ENCODE results near the gene CYBA.

The CYBA gene

DNA sequence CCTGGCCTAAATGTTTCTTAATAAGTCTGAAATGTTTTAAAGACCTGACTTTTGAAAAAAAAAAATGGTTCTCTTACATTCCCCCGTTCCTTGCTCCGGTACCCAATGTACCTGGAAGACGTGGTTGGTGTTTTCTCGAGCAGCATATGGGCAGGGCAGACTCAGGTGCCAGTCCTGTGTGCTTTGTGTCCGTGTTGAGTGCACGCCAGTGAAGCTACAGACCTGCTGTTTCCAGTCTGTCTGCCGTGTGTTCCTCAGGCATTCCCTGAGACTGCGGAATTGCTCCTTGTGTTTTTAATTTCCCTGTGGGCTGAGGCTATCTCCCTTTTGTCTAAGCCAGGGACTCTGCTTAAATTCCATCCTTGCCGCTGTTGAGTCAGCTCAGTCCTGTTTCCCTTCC, 24.2 kb downstream of the CYBA start:
- no peak overlapping the region for H3K4me3 ChIP-seq (ENCODE audit: low read depth, low read length)
- TF ChIP-seq, protein P1, sequence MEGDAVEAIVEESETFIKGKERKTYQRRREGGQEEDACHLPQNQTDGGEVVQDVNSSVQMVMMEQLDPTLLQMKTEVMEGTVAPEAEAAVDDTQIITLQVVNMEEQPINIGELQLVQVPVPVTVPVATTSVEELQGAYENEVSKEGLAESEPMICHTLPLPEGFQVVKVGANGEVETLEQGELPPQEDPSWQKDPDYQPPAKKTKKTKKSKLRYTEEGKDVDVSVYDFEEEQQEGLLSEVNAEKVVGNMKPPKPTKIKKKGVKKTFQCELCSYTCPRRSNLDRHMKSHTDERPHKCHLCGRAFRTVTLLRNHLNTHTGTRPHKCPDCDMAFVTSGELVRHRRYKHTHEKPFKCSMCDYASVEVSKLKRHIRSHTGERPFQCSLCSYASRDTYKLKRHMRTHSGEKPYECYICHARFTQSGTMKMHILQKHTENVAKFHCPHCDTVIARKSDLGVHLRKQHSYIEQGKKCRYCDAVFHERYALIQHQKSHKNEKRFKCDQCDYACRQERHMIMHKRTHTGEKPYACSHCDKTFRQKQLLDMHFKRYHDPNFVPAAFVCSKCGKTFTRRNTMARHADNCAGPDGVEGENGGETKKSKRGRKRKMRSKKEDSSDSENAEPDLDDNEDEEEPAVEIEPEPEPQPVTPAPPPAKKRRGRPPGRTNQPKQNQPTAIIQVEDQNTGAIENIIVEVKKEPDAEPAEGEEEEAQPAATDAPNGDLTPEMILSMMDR (IDR thresholded peaks at IDR 0.05; ENCODE audit: low read depth, low read length): no peak
- no peak for DNase-seq (ENCODE audit: low read depth, low spot score)
- in situ Hi-C loops (cut with HindIII; ENCODE audit: low sequenced_read_pairs): no loop called here

DNA sequence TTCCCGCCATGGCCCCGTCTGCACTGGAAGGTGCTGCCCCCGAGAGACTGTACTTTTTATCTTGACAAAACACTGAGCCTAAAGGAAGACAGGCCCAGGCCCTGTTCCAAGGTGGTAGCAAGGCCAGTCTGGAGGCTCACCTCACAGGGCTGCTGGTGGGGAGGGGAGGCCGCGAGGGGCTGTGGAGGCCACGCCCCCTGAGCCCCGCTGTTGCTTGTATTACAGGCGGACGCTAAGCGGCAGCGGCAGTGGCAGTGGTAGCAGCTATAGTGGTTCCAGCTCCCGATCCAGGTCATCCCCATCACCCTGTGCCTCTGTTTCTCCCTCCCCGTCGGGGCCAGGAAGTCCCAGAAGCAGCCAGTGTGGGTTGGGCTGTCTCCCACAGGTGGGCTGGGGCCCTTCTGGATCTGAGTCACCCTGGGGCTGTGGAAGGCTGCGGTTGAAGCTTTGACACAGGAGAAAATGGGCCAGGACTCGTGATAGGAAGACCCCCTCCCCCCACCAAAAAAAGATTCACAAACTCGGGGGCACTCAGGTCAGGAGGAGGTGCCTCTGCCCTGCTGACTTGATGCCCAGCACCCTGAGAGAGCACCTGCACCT, 25.8 kb downstream of the CYBA start:
- no peak overlapping the region for H3K4me3 ChIP-seq (ENCODE audit: low read depth, low read length)
- no peak for DNase-seq (ENCODE audit: low read depth, low spot score)
- TF ChIP-seq, protein P1 (IDR thresholded peaks at IDR 0.05; ENCODE audit: low read depth, low read length): no peak
- in situ Hi-C loops (cut with HindIII; ENCODE audit: low sequenced_read_pairs): no loop called here

DNA sequence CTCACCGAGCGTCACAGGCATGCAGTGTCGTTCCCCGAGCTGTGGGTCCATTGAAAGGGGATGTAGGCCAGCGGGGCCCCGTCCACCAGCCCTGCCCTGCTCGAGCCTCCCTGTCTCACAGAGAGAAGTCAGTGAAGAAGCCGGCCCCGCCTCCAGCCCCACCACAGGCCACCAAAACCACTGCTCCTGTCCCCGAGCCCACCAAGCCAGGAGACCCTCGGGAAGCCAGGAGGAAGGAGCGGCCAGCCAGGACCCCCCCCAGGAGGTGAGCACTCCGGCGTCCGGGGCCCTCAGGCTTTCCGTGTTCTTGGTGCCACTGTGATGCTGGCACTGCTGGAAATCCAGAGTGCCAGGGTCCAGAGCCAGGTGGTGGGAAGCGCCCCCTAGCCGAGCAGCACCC, 26.4 kb downstream of the CYBA start:
- H3K4me3 ChIP-seq (ENCODE audit: low read depth, low read length): no peak overlapping the region
- in situ Hi-C loops (cut with HindIII; ENCODE audit: low sequenced_read_pairs): no loop called here
- DNase-seq (ENCODE audit: low read depth, low spot score): no peak
- TF ChIP-seq, protein P1 (IDR thresholded peaks at IDR 0.05; ENCODE audit: low read depth, low read length): no peak

DNA sequence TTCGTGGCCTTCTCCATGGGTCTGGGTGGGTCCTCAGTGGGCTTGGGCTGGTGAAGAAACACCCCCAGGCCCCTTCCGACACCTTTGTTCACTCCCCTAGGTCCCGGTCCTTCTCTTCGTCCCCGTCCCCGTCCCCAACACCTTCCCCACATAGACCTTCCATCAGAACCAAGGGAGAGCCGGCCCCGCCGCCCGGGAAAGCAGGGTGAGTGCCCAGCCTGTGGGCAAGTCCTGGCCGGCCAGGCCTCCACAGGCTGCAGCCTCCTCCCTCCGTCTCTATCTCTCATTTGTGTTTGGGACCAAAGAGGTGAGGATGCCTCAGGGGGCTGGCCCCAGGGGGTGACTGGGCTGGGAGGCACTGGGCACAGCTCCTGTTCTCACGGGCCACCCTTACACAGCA, 27.0 kb downstream of the CYBA start:
- in situ Hi-C loops (cut with HindIII; ENCODE audit: low sequenced_read_pairs): no loop called here
- no peak overlapping the region for H3K4me3 ChIP-seq (ENCODE audit: low read depth, low read length)
- no peak for DNase-seq (ENCODE audit: low read depth, low spot score)
- TF ChIP-seq, protein P1 (IDR thresholded peaks at IDR 0.05; ENCODE audit: low read depth, low read length): no peak

DNA sequence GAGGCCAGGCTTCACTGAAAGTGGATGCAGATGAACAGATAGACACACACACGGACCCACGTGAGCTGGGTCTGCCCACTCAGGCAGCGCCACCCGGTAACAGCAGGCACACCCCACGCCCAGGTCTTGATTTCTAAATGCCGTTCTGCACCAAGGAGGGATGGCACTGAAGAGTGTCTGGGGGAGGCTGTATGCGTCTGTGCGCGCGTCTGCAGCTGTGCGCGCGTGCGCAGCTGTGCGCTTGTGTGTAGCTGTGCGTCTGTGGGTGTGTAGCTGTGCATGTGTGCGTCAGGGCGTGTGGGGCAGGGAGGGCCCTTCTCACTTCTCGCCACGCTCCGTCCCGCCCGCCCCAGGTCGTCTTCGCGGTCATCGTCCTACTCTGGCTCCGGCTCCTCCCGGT, 28.0 kb downstream of the CYBA start:
- TF ChIP-seq, protein P1 (IDR thresholded peaks at IDR 0.05; ENCODE audit: low read depth, low read length): no peak
- in situ Hi-C loops (cut with HindIII; ENCODE audit: low sequenced_read_pairs): no loop called here
- DNase-seq (ENCODE audit: low read depth, low spot score): no peak
- no peak overlapping the region for H3K4me3 ChIP-seq (ENCODE audit: low read depth, low read length)

DNA sequence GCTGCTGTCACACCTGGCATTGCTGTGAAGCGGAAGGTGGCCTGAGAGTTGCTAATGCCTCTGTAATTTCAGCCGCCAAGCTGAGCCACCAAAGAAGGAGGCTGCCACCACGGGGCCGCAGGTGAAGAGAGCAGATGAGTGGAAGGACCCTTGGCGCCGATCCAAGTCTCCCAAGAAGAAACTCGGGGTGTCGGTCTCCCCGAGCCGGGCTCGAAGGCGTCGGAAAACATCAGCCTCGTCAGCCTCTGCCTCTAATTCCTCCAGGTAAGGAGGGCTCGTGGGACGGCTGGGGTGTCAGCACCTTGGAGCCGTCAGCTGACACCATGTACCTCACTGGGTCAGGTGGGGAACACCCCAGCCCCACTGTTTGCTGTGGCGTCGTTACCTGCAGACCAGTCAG, 28.7 kb downstream of the CYBA start:
- in situ Hi-C loops (cut with HindIII; ENCODE audit: low sequenced_read_pairs): no loop called here
- DNase-seq (ENCODE audit: low read depth, low spot score): no peak
- H3K4me3 ChIP-seq (ENCODE audit: low read depth, low read length): no peak overlapping the region
- TF ChIP-seq, protein P1 (IDR thresholded peaks at IDR 0.05; ENCODE audit: low read depth, low read length): no peak

Measured in astrocyte of the spinal cord (primary cell).